Measurements from ENCODE around the gene UBAC1.

UBAC1 gene, protein sequence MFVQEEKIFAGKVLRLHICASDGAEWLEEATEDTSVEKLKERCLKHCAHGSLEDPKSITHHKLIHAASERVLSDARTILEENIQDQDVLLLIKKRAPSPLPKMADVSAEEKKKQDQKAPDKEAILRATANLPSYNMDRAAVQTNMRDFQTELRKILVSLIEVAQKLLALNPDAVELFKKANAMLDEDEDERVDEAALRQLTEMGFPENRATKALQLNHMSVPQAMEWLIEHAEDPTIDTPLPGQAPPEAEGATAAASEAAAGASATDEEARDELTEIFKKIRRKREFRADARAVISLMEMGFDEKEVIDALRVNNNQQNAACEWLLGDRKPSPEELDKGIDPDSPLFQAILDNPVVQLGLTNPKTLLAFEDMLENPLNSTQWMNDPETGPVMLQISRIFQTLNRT

GRCh38 chr9:135961277-135961715 lies at the start of gene UBAC1:
Gene UBAC1, minus strand, starts transcription at chr9:135961373. Its CDS starts 211 bp downstream, at chr9:135961162.
- H3K36me3 Mint-ChIP-seq (ENCODE audit: low read depth), result no peaks in the 10 kb centered on the region
- no peaks in the 10 kb centered on the region for H3K9me3 Mint-ChIP-seq
- H3K27me3 Mint-ChIP-seq (ENCODE audit: low read depth, poor library complexity), result peaks cover 34% of the 10 kb centered on the region
- TF ChIP-seq, protein P1, sequence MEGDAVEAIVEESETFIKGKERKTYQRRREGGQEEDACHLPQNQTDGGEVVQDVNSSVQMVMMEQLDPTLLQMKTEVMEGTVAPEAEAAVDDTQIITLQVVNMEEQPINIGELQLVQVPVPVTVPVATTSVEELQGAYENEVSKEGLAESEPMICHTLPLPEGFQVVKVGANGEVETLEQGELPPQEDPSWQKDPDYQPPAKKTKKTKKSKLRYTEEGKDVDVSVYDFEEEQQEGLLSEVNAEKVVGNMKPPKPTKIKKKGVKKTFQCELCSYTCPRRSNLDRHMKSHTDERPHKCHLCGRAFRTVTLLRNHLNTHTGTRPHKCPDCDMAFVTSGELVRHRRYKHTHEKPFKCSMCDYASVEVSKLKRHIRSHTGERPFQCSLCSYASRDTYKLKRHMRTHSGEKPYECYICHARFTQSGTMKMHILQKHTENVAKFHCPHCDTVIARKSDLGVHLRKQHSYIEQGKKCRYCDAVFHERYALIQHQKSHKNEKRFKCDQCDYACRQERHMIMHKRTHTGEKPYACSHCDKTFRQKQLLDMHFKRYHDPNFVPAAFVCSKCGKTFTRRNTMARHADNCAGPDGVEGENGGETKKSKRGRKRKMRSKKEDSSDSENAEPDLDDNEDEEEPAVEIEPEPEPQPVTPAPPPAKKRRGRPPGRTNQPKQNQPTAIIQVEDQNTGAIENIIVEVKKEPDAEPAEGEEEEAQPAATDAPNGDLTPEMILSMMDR (IDR thresholded peaks at IDR 0.05), result no peak
- peak within 1 kb of the TSS; percentile 88 for H3K4me3 Mint-ChIP-seq
- H3K27ac Mint-ChIP-seq, result no peak within 1 kb of the TSS
- peaks cover 33% of the 10 kb centered on the region for H3K4me1 Mint-ChIP-seq
- DNase-seq, result peak; percentile 94

- no peak overlapping the region for H3K27ac Mint-ChIP-seq
- peak overlapping the region; percentile 45 for H3K4me3 Mint-ChIP-seq
- TF ChIP-seq, protein P1 (IDR thresholded peaks at IDR 0.05), result no peak
- peak; percentile 32 for DNase-seq
- H3K36me3 Mint-ChIP-seq (ENCODE audit: low read depth), result no peaks in the 10 kb centered on the region
- no peaks in the 10 kb centered on the region for H3K9me3 Mint-ChIP-seq
- peaks cover 4% of the 10 kb centered on the region for H3K27me3 Mint-ChIP-seq (ENCODE audit: low read depth, poor library complexity)
- H3K4me1 Mint-ChIP-seq, result peaks cover 59% of the 10 kb centered on the region
Observed at GRCh38 chr9:136010615-136011361, 49.6 kb upstream of the UBAC1 start.

GRCh38 chr9:136010176-136010575 lies 49.0 kb upstream of the UBAC1 start:
- Mint-ChIP-seq H3K4me3 (peak overlapping the region; percentile 25), H3K4me1 (peaks cover 59% of the 10 kb centered on the region), H3K9me3 (no peaks in the 10 kb centered on the region), H3K27ac (no peak overlapping the region), H3K36me3 (ENCODE audit: low read depth) (no peaks in the 10 kb centered on the region), H3K27me3 (ENCODE audit: low read depth, poor library complexity) (peaks cover 4% of the 10 kb centered on the region)
- DNase-seq, result peak; percentile 7
- TF ChIP-seq, protein P1 (IDR thresholded peaks at IDR 0.05), result no peak

DNA sequence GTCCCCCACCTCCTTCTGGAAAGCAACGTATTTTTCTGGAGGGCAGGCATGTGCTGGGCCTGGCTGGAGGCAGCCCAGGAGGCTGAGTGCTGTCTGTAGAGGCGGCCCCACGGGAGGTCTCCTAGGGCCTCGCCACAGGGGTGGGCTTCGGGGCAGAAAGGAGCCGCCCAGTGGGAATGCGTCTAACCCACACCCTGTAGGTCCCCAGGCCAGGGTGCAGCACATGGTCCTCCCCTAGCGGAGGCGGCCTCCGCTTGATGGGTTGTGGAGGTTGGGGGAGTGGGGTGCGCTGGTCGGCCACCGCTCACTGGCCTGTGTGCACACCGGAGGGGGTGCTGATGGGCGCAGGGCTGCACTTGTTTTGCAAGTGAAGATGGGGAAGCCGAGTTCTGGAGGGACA lies 48.3 kb upstream of the UBAC1 start:
- TF ChIP-seq, protein P1 (IDR thresholded peaks at IDR 0.05), result no peak
- H3K27ac Mint-ChIP-seq, result no peak overlapping the region
- no peaks in the 10 kb centered on the region for H3K9me3 Mint-ChIP-seq
- H3K4me1 Mint-ChIP-seq, result peaks cover 59% of the 10 kb centered on the region
- H3K36me3 Mint-ChIP-seq (ENCODE audit: low read depth), result no peaks in the 10 kb centered on the region
- DNase-seq, result peak; percentile 3
- no peak overlapping the region for H3K4me3 Mint-ChIP-seq
- H3K27me3 Mint-ChIP-seq (ENCODE audit: low read depth, poor library complexity), result peaks cover 4% of the 10 kb centered on the region

GRCh38 chr9:136008693-136008997 lies 47.5 kb upstream of the UBAC1 start:
- Mint-ChIP-seq H3K9me3 (no peaks in the 10 kb centered on the region), H3K36me3 (ENCODE audit: low read depth) (no peaks in the 10 kb centered on the region), H3K27me3 (ENCODE audit: low read depth, poor library complexity) (peaks cover 4% of the 10 kb centered on the region), H3K4me3 (no peak overlapping the region), H3K27ac (no peak overlapping the region), H3K4me1 (peaks cover 67% of the 10 kb centered on the region)
- TF ChIP-seq, protein P1 (IDR thresholded peaks at IDR 0.05), result no peak
- DNase-seq, result peak; percentile 3

All from nephron progenitor cell (in vitro differentiated cells).